ENCODE data around the gene OGT.
"Not testable (repeated sequence)": the region's sequence is repeated elsewhere in the genome, so short reads cannot be mapped to it uniquely, and the experiment has no call there.

Gene OGT

DNA sequence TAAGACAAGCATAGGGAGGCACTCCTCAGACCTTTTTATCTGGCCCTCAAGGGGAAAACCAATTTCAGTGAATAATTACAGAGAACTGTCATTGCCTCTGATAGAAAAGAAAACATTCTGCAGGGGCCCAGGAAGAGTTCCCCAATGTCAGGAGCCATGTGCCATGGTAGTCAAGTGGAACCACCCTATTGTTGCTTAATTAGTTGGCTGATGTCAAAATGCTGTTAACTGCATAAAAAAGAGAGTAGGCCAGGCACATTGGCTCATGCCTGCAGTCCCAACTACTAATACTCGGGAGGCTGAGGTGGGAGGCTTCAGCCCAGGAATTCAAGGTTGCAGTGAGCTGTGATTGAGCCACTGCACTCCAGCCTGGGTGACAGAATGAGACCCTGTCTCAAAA is 28.6 kb upstream of the OGT start:
- TF ChIP-seq, protein P1, sequence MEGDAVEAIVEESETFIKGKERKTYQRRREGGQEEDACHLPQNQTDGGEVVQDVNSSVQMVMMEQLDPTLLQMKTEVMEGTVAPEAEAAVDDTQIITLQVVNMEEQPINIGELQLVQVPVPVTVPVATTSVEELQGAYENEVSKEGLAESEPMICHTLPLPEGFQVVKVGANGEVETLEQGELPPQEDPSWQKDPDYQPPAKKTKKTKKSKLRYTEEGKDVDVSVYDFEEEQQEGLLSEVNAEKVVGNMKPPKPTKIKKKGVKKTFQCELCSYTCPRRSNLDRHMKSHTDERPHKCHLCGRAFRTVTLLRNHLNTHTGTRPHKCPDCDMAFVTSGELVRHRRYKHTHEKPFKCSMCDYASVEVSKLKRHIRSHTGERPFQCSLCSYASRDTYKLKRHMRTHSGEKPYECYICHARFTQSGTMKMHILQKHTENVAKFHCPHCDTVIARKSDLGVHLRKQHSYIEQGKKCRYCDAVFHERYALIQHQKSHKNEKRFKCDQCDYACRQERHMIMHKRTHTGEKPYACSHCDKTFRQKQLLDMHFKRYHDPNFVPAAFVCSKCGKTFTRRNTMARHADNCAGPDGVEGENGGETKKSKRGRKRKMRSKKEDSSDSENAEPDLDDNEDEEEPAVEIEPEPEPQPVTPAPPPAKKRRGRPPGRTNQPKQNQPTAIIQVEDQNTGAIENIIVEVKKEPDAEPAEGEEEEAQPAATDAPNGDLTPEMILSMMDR (IDR thresholded peaks at IDR 0.05; ENCODE audit: extremely low read depth, missing control alignments) = no peak
- DNase-seq (ENCODE audit: low spot score) = no peak

DNA sequence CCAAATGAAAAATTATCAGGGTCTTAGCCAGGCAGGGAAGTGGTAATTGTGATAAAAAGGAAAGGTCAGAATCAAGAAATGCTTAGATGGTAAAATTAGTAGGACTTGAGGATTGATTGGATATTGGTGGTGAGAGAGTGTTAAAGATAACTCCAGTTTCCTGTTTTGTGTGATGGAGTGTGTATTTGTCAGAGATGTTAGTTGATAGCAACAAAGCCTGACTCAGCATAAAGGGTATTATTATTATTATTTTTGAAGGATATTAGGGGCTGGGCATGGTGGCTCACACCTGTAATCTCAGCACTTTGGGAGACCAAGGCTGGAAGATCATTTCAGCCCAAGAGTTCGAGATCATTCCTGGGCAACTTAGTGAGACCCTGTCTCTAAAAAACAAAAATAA is 23.6 kb upstream of the OGT start:
- DNase-seq (ENCODE audit: low spot score) = no peak
- TF ChIP-seq, protein P1 (IDR thresholded peaks at IDR 0.05; ENCODE audit: extremely low read depth, missing control alignments) = no peak

DNA sequence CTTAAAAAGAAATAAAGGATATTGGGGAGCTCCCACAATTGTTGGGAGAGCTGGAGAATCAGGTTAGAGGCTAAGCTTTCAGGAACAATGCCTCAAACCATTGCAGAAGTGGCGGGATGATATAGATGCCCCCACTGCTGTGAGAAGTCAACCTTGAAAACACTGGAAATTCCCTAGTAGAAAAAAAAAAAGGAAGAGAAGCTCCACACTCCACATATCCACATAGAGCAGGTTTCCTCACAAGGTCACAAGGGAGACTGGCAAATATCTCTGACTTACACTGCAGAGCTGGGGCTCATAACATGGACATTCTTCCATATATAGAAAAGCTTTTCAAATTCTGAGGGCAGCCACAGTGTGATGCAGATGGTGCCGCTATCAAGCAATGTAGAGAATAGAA is 22.7 kb upstream of the OGT start:
- TF ChIP-seq, protein P1 (IDR thresholded peaks at IDR 0.05; ENCODE audit: extremely low read depth, missing control alignments) = no peak
- DNase-seq (ENCODE audit: low spot score) = no peak

- DNase-seq (ENCODE audit: low spot score) = not testable (repeated sequence)
These were observed 19.2 kb upstream of the OGT start for GRCh38 chrX:71513731-71514130.

GRCh38 chrX:71514367-71515037 is 18.4 kb upstream of the OGT start:
- DNase-seq (ENCODE audit: low spot score) = no peak
- TF ChIP-seq, protein P1 (IDR thresholded peaks at IDR 0.05; ENCODE audit: extremely low read depth, missing control alignments) = no peak

GRCh38 chrX:71515038-71515396 is 17.9 kb upstream of the OGT start:
- DNase-seq (ENCODE audit: low spot score) = no peak
- TF ChIP-seq, protein P1 (IDR thresholded peaks at IDR 0.05; ENCODE audit: extremely low read depth, missing control alignments) = no peak

- TF ChIP-seq, protein P1 (IDR thresholded peaks at IDR 0.05; ENCODE audit: extremely low read depth, missing control alignments) = no peak
- DNase-seq (ENCODE audit: low spot score) = no peak
These were observed 7.6 kb upstream of the OGT start for GRCh38 chrX:71525316-71525715.

DNA sequence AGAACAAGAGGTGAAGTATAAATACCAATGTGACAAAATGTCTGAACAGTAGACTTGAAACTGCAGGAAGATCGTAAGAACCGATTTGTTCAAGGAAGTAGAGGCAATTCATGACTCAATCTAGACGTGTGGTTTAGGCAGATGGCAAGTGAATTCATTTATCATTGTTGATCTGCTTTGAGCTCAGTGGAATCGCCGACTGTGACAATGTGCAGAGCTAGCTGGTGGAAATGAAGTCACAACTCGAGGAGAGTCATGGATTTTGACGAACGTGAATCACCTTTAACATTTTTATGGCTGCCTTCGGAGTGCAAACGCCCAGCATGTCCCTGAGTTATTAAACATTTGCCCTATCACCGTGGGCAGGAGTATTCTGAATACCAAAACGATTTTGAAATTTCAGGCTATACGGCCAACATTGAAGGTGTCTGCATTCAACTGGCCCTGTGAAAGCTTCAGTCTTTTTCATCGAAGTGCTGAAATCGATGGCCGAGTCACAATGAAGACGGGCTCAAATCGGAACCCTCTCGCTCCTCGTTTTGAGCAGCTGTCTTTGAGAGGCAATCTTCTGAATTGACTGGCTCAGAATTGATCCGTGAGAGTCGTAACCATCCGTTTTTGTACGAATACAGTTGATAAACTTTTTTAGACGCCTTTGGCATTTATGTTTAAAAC is 689 bp upstream of the OGT start:
- DNase-seq (ENCODE audit: low spot score) = no peak
- TF ChIP-seq, protein P1 (IDR thresholded peaks at IDR 0.05; ENCODE audit: extremely low read depth, missing control alignments) = no peak

Data from GM20000 (cell line).